ENCODE results near the gene BCAS3. TPM values are rescaled to one million over a fixed set of nuclear protein-coding genes. Genes with fewer than 3 reads are reported as not detected.

Gene BCAS3
- total RNA-seq, 4 donors from 2014 or later, result 13.0 to 27.8 (median 20.7) TPM

- intact Hi-C loops (cut with DNase I), result no loop called here
- Histone ChIP-seq H3K27me3 (no peaks in the 10 kb centered on the region), H3K36me3 (no peaks in the 10 kb centered on the region), H3K4me1 (peaks cover 0 to 13% (median 0%) of the 10 kb centered on the region in 3 donors), H3K27ac (no peak overlapping the region), H3K4me3 (no peak overlapping the region), H3K9me3 (no peaks in the 10 kb centered on the region)
- no peak for DNase-seq
- TF ChIP-seq POLR2A (IDR thresholded peaks at IDR 0.05), result no peak
- no peak for TF ChIP-seq CTCF (IDR thresholded peaks at IDR 0.05)
- 100% methylated on average over 1 of the region's 1 CpG for WGBS, 2 donors
Observed at GRCh38 chr17:61064087-61064951, 386.7 kb downstream of the BCAS3 start.

GRCh38 chr17:61065263-61065773, 387.7 kb downstream of the BCAS3 start:
- 9 to 21% methylated on average over 2 of the region's 2 CpGs for WGBS, 2 donors
- Histone ChIP-seq H3K27ac (no peak overlapping the region), H3K4me1 (peaks cover 0 to 13% (median 0%) of the 10 kb centered on the region in 3 donors), H3K4me3 (no peak overlapping the region), H3K9me3 (no peaks in the 10 kb centered on the region), H3K27me3 (no peaks in the 10 kb centered on the region), H3K36me3 (no peaks in the 10 kb centered on the region)
- intact Hi-C loops (cut with DNase I), result no loop called here
- TF ChIP-seq POLR2A (IDR thresholded peaks at IDR 0.05), result no peak
- no peak for TF ChIP-seq CTCF (IDR thresholded peaks at IDR 0.05)
- no peak for DNase-seq

GRCh38 chr17:61066062-61066461, 388.4 kb downstream of the BCAS3 start:
- no peak overlapping the region for H3K4me3 ChIP-seq
- no peak overlapping the region for H3K27ac ChIP-seq
- TF ChIP-seq CTCF (IDR thresholded peaks at IDR 0.05) (no peak), POLR2A (IDR thresholded peaks at IDR 0.05) (no peak)
- H3K4me1 ChIP-seq, result peaks cover 0 to 13% (median 0%) of the 10 kb centered on the region in 3 donors
- DNase-seq, result no peak
- H3K36me3 ChIP-seq, result no peaks in the 10 kb centered on the region
- WGBS, 2 donors, result 77 to 82% methylated on average over 2 of the region's 2 CpGs
- H3K27me3 ChIP-seq, result no peaks in the 10 kb centered on the region
- H3K9me3 ChIP-seq, result no peaks in the 10 kb centered on the region
- intact Hi-C loops (cut with DNase I), result no loop called here

- 87 to 90% methylated on average over 1 of the region's 1 CpG for WGBS, 2 donors
- Histone ChIP-seq H3K36me3 (no peaks in the 10 kb centered on the region), H3K27me3 (no peaks in the 10 kb centered on the region), H3K27ac (no peak overlapping the region), H3K4me1 (no peaks in the 10 kb centered on the region), H3K9me3 (no peaks in the 10 kb centered on the region), H3K4me3 (no peak overlapping the region)
- TF ChIP-seq POLR2A (IDR thresholded peaks at IDR 0.05) (no peak), CTCF (IDR thresholded peaks at IDR 0.05) (no peak)
- intact Hi-C loops (cut with DNase I), result no loop called here
- no peak for DNase-seq
Observed at GRCh38 chr17:61070649-61071048, 393.0 kb downstream of the BCAS3 start.

- Histone ChIP-seq H3K27ac (no peak overlapping the region), H3K27me3 (no peaks in the 10 kb centered on the region), H3K36me3 (no peaks in the 10 kb centered on the region), H3K4me1 (no peaks in the 10 kb centered on the region), H3K9me3 (no peaks in the 10 kb centered on the region), H3K4me3 (no peak overlapping the region)
- TF ChIP-seq CTCF (IDR thresholded peaks at IDR 0.05) (no peak), POLR2A (IDR thresholded peaks at IDR 0.05) (no peak)
- 67 to 80% methylated on average over 1 of the region's 1 CpG for WGBS, 2 donors
- intact Hi-C loops (cut with DNase I), result no loop called here
- no peak for DNase-seq
Observed at GRCh38 chr17:61072648-61073047, 395.0 kb downstream of the BCAS3 start.
